Stimulated activated naive CD8-positive, alpha-beta T cell treated with anti-CD3 and anti-CD28 coated beads, Interleukin-15, Interleukin-2, amounts not matched to agents 100 ng/mL and 50 ng/mL, for 24 hours (primary cell): ENCODE results near the gene SH3GL2.

Experiments used
- H3K27ac Mint-ChIP-seq: one replicate; pipeline ENCODE4 v1.8.0; 2021; ENCODE audit warnings: mild to moderate bottlenecking, mixed read lengths
- H3K27me3 Mint-ChIP-seq: one replicate; pipeline ENCODE4 v1.8.0; 2021; ENCODE audit warnings: mixed read lengths
- H3K36me3 Mint-ChIP-seq: one replicate; pipeline ENCODE4 v1.8.0; 2021; ENCODE audit warnings: low read depth, mixed read lengths
- H3K4me1 Mint-ChIP-seq: one replicate; pipeline ENCODE4 v1.8.0; 2021; ENCODE audit warnings: low read depth, mixed read lengths
- H3K4me3 Mint-ChIP-seq: one replicate; pipeline ENCODE4 v1.8.0; 2021; ENCODE audit warnings: mild to moderate bottlenecking, mixed read lengths
- H3K9me3 Mint-ChIP-seq: one replicate; pipeline ENCODE4 v1.8.0; 2021; ENCODE audit warnings: mixed read lengths

The SH3GL2 gene

DNA sequence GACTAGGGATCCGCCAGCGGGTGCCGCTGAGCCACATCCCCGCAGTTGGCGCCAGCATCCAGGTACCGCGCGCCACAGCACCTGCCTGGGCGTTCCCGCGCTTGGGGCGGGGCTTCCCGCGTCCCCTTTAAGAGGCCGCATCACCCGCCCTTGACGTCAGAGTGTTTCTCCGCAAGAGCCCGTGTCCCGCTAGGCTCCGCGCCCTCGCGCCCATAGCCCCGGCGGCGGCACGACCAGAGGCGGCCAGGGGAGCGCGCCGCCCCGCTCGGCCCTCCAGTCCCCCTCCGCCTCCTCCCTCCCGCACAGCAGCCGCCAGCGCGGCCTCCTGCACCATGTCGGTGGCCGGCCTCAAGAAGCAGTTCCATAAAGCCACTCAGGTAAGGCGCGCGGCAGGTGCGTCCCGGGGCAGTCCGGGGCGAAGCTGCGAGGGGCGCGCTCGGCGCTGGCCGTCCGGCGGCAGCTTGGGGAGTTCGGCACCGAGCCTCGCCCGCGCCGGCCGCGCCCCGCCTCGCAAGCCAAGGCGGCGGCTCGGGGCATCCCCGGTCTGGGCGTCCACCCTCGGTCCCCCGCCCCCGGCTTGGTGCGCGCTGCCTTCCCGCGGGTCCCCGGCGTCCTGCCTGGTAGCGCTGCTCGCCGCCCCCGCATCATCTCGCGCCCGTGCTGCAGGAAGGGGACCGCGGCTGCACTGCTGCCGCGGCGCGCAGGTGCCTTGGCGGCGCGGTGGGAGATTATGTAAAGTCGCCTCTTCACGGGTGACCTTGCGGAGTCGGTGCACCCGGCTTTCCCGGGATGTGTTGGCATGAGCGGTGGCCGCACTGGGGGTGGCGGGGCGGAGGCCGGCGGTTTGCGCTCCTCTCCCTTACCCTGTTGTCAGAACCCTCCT lies at the start of gene SH3GL2:
SH3GL2 (plus strand) TSS at position 156 of the 883 bp plus-strand sequence.
- Mint-ChIP-seq H3K9me3 (peaks cover 9% of the 10 kb centered on the region), H3K27me3 (peaks cover 41% of the 10 kb centered on the region), H3K36me3 (no peaks in the 10 kb centered on the region), H3K4me3 (peak within 1 kb of the TSS; percentile 25), H3K4me1 (no peaks in the 10 kb centered on the region), H3K27ac (no peak within 1 kb of the TSS)

DNA sequence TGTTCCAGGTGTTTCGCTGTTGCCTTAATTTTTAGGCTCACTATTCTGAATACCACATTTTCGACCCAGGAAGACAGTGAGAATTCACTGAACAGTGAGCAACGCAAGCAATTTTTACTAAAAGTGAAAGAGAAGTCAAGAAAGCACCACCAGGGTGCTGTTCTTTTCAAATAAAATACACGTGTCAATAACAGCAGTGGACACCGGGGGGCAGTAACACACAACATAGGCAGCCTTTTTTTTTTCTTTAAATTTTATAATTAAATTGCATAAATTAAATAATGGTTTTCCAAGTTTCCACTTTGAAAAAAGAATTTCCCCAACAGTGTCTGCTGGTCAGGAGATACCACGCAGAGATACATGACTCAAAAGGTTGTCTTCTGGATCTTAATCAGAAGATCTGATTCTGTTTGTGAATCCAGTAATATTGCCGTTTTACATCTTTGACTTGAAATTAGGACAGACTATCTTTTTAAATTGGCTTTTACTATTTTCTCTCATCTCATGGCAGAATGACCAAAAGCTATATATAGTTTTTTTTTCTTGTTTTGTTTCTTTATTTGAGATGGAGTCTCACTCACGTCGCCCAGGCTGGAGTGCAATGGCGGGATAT lies 47.1 kb upstream of the SH3GL2 start:
- Mint-ChIP-seq H3K27me3 (no peaks in the 10 kb centered on the region), H3K4me1 (no peaks in the 10 kb centered on the region)

DNA sequence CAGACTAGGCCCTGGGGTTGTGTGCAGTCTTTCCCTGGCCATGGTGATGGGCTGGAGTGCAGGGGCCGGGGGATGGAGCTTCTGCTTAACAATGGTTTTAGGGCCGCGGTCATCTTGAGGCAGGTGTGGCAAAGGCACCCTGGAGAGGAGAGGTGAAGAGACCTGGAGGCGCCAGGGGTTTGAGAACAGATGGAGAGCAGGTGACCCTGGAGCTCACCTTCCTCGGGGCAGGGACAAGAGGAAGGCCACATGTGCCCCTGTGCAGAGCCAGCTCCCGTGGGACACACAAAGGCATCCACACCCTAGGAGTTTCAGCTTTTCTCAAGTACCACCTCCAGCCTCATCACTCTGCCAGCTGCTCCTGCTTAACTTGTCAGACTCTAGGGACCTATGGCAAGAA lies 46.4 kb upstream of the SH3GL2 start:
- H3K27ac Mint-ChIP-seq, result no peak overlapping the region
- H3K27me3 Mint-ChIP-seq, result no peaks in the 10 kb centered on the region

More for the DNA sequence above, 47.1 kb upstream of the SH3GL2 start:
- Mint-ChIP-seq H3K27ac (no peak overlapping the region), H3K36me3 (no peaks in the 10 kb centered on the region), H3K9me3 (no peaks in the 10 kb centered on the region), H3K4me3 (no peak overlapping the region)

DNA sequence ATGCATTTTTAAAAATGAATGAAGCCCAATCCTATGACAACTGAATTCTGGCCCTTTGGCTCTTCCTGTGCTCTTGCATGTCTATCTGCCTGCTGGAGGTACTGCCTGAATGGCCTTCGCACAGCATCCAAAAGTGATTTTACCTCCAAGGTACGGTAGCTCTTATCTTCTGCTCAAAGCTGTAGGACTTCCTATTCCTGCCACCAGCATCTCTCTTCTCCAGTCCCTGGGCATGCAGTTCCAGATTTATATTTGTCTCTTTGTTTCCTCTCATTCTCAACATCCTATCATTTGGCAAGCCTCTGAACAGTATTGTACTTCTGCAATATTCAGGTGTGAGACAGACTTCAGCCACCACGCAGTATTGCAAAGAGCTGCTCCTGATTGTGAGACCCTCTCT lies 43.7 kb upstream of the SH3GL2 start:
- Mint-ChIP-seq H3K36me3 (no peaks in the 10 kb centered on the region), H3K27me3 (no peaks in the 10 kb centered on the region), H3K4me3 (no peak overlapping the region), H3K27ac (no peak overlapping the region), H3K4me1 (no peaks in the 10 kb centered on the region), H3K9me3 (no peaks in the 10 kb centered on the region)

More for the DNA sequence above, 46.4 kb upstream of the SH3GL2 start:
- Mint-ChIP-seq H3K9me3 (no peaks in the 10 kb centered on the region), H3K4me1 (no peaks in the 10 kb centered on the region), H3K4me3 (no peak overlapping the region), H3K36me3 (no peaks in the 10 kb centered on the region)

GRCh38 chr9:17536027-17536426 lies 42.8 kb upstream of the SH3GL2 start:
- Mint-ChIP-seq H3K36me3 (no peaks in the 10 kb centered on the region), H3K9me3 (no peaks in the 10 kb centered on the region), H3K27ac (no peak overlapping the region), H3K4me1 (no peaks in the 10 kb centered on the region), H3K27me3 (no peaks in the 10 kb centered on the region), H3K4me3 (no peak overlapping the region)

DNA sequence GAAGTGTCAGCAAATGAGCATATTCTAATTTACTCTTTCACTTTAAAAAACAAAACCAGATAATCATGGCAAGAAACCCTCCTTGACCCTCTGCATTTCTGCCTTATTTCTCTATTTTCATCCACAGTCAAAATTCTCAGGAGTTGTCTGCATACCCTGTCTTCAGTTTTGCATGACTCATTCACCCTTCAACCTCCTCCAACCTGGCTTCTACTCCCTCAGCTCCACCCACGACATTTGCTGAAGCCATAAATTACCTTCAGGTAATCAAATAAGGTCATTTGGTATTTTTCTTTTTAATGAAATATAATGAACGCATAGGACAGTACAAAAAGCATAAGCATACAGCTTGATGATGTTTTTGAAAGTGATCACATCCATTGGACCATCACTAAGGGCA lies 27.8 kb upstream of the SH3GL2 start:
- Mint-ChIP-seq H3K36me3 (no peaks in the 10 kb centered on the region), H3K4me3 (no peak overlapping the region), H3K9me3 (peaks cover 4% of the 10 kb centered on the region), H3K27ac (no peak overlapping the region), H3K4me1 (no peaks in the 10 kb centered on the region), H3K27me3 (no peaks in the 10 kb centered on the region)

- H3K9me3 Mint-ChIP-seq, result no peaks in the 10 kb centered on the region
- no peak overlapping the region for H3K27ac Mint-ChIP-seq
- peaks cover 5% of the 10 kb centered on the region for H3K27me3 Mint-ChIP-seq
- H3K4me3 Mint-ChIP-seq, result no peak overlapping the region
- H3K4me1 Mint-ChIP-seq, result no peaks in the 10 kb centered on the region
- no peaks in the 10 kb centered on the region for H3K36me3 Mint-ChIP-seq
Observed at GRCh38 chr9:17555362-17556054, 23.4 kb upstream of the SH3GL2 start.

GRCh38 chr9:17556255-17556654 lies 22.6 kb upstream of the SH3GL2 start:
- no peaks in the 10 kb centered on the region for H3K36me3 Mint-ChIP-seq
- H3K27ac Mint-ChIP-seq, result no peak overlapping the region
- peaks cover 5% of the 10 kb centered on the region for H3K27me3 Mint-ChIP-seq
- no peak overlapping the region for H3K4me3 Mint-ChIP-seq
- H3K9me3 Mint-ChIP-seq, result no peaks in the 10 kb centered on the region
- no peaks in the 10 kb centered on the region for H3K4me1 Mint-ChIP-seq

GRCh38 chr9:17556935-17557334 lies 21.9 kb upstream of the SH3GL2 start:
- peaks cover 5% of the 10 kb centered on the region for H3K27me3 Mint-ChIP-seq
- H3K4me3 Mint-ChIP-seq, result no peak overlapping the region
- no peaks in the 10 kb centered on the region for H3K9me3 Mint-ChIP-seq
- H3K27ac Mint-ChIP-seq, result no peak overlapping the region
- H3K4me1 Mint-ChIP-seq, result no peaks in the 10 kb centered on the region
- no peaks in the 10 kb centered on the region for H3K36me3 Mint-ChIP-seq

DNA sequence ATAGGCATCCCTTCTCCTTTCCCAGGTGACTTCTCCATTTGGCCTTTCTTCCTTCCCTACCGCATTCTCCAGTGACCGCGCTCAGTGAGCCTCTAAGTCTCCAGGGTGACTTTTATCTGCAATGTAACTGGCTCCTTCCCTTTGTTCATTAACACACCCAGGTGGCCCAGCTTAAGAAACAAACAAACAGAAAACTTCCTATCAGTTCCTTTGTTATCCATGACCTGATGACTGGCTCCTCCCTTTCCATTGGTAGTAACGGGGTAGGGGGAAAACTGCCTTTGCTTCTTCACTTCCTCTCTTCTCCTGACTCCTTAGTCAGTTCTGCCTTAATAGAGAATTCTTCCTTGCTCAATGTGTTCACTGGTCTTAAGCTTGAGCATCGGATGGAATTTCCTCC lies 7.0 kb upstream of the SH3GL2 start:
- no peaks in the 10 kb centered on the region for H3K4me1 Mint-ChIP-seq
- no peaks in the 10 kb centered on the region for H3K36me3 Mint-ChIP-seq
- H3K27ac Mint-ChIP-seq, result no peak overlapping the region

GRCh38 chr9:17574342-17574741 lies 4.5 kb upstream of the SH3GL2 start:
- Mint-ChIP-seq H3K4me1 (no peaks in the 10 kb centered on the region), H3K36me3 (no peaks in the 10 kb centered on the region), H3K4me3 (no peak overlapping the region), H3K27ac (no peak overlapping the region), H3K9me3 (peaks cover 9% of the 10 kb centered on the region), H3K27me3 (peaks cover 21% of the 10 kb centered on the region)

More for the DNA sequence above, 7.0 kb upstream of the SH3GL2 start:
- Mint-ChIP-seq H3K4me3 (no peak overlapping the region), H3K27me3 (peaks cover 5% of the 10 kb centered on the region), H3K9me3 (peaks cover 9% of the 10 kb centered on the region)

DNA sequence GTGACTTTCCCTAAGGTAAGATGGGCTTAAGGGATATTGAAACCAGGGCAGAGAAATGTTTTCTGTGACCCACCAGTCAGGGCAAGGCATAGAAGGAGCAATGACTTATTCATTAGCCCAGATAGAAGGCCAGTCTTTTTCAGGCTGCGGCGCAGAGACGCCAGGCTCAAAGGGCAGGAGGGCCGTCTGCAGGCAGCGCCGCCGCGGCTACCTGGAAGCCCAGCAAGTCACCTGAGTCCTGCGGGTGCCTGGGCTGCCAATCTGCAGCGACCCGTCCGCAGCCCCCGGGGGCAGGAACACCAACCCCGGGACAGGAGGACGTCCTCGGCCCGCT lies 322 bp upstream of the SH3GL2 start:
- Mint-ChIP-seq H3K4me3 (peak overlapping the region; percentile 25), H3K36me3 (no peaks in the 10 kb centered on the region), H3K27ac (no peak overlapping the region), H3K27me3 (peaks cover 41% of the 10 kb centered on the region), H3K4me1 (no peaks in the 10 kb centered on the region), H3K9me3 (peaks cover 9% of the 10 kb centered on the region)

DNA sequence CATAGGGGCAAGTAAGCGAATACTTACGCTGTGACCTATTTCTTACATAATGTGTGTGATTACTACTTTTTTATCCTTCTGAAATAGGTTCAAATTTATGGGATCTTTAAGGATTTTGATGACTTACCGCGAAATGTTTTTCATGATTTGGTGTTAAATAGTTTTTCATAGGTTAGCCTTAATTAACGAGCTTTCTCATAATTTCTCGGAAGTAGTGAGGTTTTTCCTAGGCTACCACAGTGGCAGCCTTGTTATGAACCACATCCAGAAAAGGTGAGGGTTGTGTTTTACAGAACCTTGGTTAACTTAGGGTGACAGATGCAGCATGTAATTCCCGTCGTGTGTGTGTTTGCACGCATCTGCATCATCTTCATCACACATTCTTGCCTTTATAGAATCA lies 1.3 kb downstream of the SH3GL2 start:
- H3K4me1 Mint-ChIP-seq, result no peaks in the 10 kb centered on the region
- no peak overlapping the region for H3K27ac Mint-ChIP-seq
- peaks cover 41% of the 10 kb centered on the region for H3K27me3 Mint-ChIP-seq
- H3K9me3 Mint-ChIP-seq, result peaks cover 9% of the 10 kb centered on the region
- no peaks in the 10 kb centered on the region for H3K36me3 Mint-ChIP-seq
- no peak overlapping the region for H3K4me3 Mint-ChIP-seq

DNA sequence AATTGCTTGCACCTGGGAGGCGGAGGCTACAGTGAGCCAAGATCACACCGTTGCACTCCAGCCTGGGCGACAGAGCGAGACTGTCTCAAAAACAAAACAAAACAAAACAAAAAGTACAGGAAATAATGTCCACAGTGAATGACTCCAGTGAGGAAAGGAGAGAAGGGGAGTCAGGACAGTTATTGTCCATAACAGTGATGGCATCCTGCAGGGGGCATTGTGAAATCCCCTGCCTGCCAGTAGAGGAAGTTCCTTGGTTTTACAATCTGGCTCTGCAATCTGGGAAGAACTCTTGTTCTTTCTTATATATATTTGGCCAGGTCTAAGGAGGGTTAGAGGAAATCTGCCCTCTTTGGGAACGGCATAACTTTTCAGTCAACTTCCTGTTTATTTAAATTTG lies 8.2 kb downstream of the SH3GL2 start:
- Mint-ChIP-seq H3K4me1 (no peaks in the 10 kb centered on the region), H3K4me3 (no peak overlapping the region), H3K27me3 (no peaks in the 10 kb centered on the region), H3K27ac (no peak overlapping the region), H3K36me3 (no peaks in the 10 kb centered on the region), H3K9me3 (peaks cover 4% of the 10 kb centered on the region)

- Mint-ChIP-seq H3K27ac (no peak overlapping the region), H3K36me3 (no peaks in the 10 kb centered on the region), H3K9me3 (peaks cover 4% of the 10 kb centered on the region)
Observed at GRCh38 chr9:17588395-17588794, 9.5 kb downstream of the SH3GL2 start.

More at GRCh38 chr9:17588395-17588794, 9.5 kb downstream of the SH3GL2 start:
- Mint-ChIP-seq H3K4me1 (no peaks in the 10 kb centered on the region), H3K4me3 (no peak overlapping the region), H3K27me3 (no peaks in the 10 kb centered on the region)
